ENCODE measurements around the gene SLC25A39.

Gene SLC25A39

GRCh38 chr17:44279346-44279665 lies 45.3 kb downstream of the SLC25A39 start:
- DNase-seq (ENCODE audit: low spot score), result no peak

- no peak for DNase-seq (ENCODE audit: low spot score)
Observed at GRCh38 chr17:44277976-44278375, 46.6 kb downstream of the SLC25A39 start.

GRCh38 chr17:44273607-44274006 lies 51.0 kb downstream of the SLC25A39 start:
- DNase-seq (ENCODE audit: low spot score), result no peak

- DNase-seq (ENCODE audit: low spot score), result no peak
Observed at GRCh38 chr17:44272954-44273353, 51.7 kb downstream of the SLC25A39 start.

- no peak for DNase-seq (ENCODE audit: low spot score)
Observed at GRCh38 chr17:44272321-44272951, 52.2 kb downstream of the SLC25A39 start.

Data from SW480 (cell line).